Measurements from ENCODE around the gene FOSL2.

The FOSL2 gene

DNA sequence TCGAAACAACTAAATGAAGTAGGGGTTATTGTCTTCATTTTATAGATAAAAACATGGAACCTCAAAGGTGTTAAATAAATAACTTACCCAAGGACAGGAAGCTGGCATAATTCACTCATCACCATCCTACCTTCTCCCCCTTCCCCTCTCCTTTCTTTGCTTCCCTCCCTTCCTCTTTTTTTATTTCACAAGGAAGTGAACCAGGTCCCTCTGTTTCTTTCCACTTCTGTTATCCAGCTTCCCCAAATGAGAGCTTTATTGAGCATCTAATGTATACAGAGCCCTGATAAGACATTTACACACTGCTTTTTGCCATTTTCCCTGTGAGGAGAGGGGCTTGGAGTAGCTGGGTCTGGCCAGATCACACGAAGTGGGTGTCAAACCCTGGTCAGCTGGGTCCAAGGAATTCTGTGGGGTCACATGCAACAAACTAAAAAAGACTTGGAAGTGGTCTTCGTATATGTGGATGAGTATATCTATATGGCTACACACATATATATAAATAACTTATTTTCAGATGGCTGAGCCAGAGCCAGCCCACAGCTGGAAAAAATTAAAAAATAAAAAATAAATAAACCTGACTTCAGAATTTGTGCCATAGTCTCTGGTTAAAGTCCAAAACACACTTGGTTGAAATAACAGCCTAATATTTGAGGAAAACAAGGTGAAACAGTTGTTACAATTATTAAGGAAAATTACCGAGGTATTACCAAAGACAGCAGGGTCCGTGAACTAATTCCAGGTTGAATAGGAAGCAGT is 49.3 kb upstream of the FOSL2 start (continued):
- no peak for TF ChIP-seq ZNF549 (tag by site-specific recombination; IDR thresholded peaks at IDR 0.05)

DNA sequence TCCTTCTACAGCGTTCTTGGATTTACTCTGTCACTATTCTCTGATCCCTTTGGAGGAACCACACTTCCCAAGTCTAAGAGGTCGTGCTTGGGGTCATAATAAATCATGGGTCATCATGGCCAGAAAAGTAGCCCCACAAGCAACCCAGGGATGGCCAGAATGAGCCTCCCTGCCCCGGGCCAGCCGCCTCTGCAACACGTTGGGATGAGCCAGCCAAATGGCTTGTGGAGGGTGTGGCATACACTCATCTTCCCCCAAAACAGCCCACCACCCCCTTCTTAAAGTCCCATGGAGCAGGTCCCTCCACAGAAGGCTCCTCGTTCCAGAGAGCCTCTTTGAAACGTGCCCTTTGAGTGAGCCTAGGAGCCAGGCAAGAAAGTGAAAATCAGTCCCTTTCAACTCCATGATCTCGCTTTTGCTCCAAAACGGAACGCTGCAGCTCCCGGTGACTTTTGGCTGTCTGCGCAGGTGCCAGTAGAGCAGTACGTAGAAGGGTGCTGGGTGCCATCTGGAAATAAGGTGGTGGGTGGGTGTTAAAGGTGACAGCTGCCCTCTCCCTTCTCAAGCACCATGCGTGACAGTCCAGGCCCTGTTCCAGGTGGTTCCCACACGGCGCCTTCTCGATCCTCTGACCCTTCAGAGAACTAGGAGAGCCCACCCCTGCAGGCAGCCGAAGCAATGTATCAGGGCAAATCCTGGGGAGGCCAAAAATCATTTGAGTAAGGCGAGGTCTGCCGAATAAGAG is 48.5 kb upstream of the FOSL2 start:
- POLR2A ChIA-PET: no interaction called here
- Histone ChIP-seq H3K4me1 (ENCODE audit: control insufficient read depth, insufficient read depth, low read length) (no peaks in the 10 kb centered on the region), H3K36me3 (ENCODE audit: control insufficient read depth in 2 of 2, insufficient read depth in 1 of 2, low read length in 2 of 2) (no peaks in the 10 kb centered on the region), H3K4me3 (ENCODE audit: low read depth, low read length) (no peak overlapping the region), H3K27ac (ENCODE audit: extremely low read depth, low read depth, low read length) (no peak overlapping the region), H3K9me3 (ENCODE audit: control insufficient read depth, insufficient read depth, low read depth, low read length) (no peaks in the 10 kb centered on the region)
- CTCF ChIA-PET: no interaction called here
- TF ChIP-seq ZNF19 (tag by site-specific recombination; IDR thresholded peaks at IDR 0.05; ENCODE audit: low read depth): no peak
- no peak for TF ChIP-seq ZNF174 (tag by site-specific recombination; IDR thresholded peaks at IDR 0.05)
- TF ChIP-seq ZNF394 (tag by site-specific recombination; IDR thresholded peaks at IDR 0.05; ENCODE audit: borderline replicate concordance): no peak
- TF ChIP-seq ZNF133 (tag by site-specific recombination; IDR thresholded peaks at IDR 0.05): no peak
- TF ChIP-seq, protein P1, sequence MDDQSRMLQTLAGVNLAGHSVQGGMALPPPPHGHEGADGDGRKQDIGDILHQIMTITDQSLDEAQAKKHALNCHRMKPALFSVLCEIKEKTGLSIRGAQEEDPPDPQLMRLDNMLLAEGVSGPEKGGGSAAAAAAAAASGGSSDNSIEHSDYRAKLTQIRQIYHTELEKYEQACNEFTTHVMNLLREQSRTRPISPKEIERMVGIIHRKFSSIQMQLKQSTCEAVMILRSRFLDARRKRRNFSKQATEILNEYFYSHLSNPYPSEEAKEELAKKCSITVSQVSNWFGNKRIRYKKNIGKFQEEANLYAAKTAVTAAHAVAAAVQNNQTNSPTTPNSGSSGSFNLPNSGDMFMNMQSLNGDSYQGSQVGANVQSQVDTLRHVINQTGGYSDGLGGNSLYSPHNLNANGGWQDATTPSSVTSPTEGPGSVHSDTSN (CRISPR knock-in tag; IDR thresholded peaks at IDR 0.05): no peak
- TF ChIP-seq ZNF24 (tag by site-specific recombination; IDR thresholded peaks at IDR 0.05): no peak
- TF ChIP-seq, protein P2, sequence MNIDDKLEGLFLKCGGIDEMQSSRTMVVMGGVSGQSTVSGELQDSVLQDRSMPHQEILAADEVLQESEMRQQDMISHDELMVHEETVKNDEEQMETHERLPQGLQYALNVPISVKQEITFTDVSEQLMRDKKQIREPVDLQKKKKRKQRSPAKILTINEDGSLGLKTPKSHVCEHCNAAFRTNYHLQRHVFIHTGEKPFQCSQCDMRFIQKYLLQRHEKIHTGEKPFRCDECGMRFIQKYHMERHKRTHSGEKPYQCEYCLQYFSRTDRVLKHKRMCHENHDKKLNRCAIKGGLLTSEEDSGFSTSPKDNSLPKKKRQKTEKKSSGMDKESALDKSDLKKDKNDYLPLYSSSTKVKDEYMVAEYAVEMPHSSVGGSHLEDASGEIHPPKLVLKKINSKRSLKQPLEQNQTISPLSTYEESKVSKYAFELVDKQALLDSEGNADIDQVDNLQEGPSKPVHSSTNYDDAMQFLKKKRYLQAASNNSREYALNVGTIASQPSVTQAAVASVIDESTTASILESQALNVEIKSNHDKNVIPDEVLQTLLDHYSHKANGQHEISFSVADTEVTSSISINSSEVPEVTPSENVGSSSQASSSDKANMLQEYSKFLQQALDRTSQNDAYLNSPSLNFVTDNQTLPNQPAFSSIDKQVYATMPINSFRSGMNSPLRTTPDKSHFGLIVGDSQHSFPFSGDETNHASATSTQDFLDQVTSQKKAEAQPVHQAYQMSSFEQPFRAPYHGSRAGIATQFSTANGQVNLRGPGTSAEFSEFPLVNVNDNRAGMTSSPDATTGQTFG (tag by site-specific recombination; IDR thresholded peaks at IDR 0.05; ENCODE audit: borderline replicate concordance): no peak
- TF ChIP-seq, protein P3, sequence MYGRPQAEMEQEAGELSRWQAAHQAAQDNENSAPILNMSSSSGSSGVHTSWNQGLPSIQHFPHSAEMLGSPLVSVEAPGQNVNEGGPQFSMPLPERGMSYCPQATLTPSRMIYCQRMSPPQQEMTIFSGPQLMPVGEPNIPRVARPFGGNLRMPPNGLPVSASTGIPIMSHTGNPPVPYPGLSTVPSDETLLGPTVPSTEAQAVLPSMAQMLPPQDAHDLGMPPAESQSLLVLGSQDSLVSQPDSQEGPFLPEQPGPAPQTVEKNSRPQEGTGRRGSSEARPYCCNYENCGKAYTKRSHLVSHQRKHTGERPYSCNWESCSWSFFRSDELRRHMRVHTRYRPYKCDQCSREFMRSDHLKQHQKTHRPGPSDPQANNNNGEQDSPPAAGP (tag by site-specific recombination; IDR thresholded peaks at IDR 0.05): no peak
- no peak for TF ChIP-seq YY1 (tag by site-specific recombination; IDR thresholded peaks at IDR 0.05)
- TF ChIP-seq, protein P4, sequence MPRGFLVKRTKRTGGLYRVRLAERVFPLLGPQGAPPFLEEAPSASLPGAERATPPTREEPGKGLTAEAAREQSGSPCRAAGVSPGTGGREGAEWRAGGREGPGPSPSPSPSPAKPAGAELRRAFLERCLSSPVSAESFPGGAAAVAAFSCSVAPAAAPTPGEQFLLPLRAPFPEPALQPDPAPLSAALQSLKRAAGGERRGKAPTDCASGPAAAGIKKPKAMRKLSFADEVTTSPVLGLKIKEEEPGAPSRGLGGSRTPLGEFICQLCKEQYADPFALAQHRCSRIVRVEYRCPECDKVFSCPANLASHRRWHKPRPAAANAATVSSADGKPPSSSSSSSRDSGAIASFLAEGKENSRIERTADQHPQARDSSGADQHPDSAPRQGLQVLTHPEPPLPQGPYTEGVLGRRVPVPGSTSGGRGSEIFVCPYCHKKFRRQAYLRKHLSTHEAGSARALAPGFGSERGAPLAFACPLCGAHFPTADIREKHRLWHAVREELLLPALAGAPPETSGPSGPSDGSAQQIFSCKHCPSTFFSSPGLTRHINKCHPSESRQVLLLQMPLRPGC (tag by site-specific recombination; IDR thresholded peaks at IDR 0.05): no peak
- TF ChIP-seq ZNF664 (tag by site-specific recombination; IDR thresholded peaks at IDR 0.05): no peak
- no peak for TF ChIP-seq TRIM28 (IDR thresholded peaks at IDR 0.05; ENCODE audit: borderline replicate concordance, low read length)

DNA sequence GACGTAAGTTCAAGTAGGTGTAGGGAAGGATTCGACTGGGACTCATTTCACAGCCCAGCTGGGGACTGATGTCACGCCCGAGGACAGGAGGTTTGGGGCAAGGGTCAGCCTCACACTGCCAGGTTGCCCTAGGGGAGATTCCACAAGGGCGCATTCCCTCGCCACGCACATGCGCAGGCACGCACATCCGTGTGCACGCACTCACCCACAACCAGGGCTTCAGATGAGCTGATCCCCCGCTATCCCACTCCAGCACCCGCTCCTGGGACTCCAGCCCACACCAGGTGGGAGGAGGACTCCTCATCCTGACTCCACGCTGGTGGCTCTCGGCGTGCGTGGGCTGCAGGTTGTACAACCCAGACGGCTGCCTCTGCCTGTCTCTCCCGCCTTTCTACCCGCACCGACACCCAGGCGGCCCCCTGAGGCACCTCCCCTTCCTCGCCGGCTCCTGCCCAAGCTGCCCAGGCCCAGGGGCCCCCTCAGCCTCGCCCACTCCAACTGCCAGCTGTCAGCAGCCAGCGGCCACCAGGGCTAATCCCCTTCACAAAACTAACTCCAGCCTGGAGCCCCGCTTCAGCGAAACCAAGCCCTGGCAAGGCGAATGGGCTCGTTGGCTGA is 47.8 kb upstream of the FOSL2 start:
- Histone ChIP-seq H3K4me3 (ENCODE audit: low read depth, low read length) (no peak overlapping the region), H3K9me3 (ENCODE audit: control insufficient read depth, insufficient read depth, low read depth, low read length) (no peaks in the 10 kb centered on the region), H3K36me3 (ENCODE audit: control insufficient read depth in 2 of 2, insufficient read depth in 1 of 2, low read length in 2 of 2) (no peaks in the 10 kb centered on the region), H3K27ac (ENCODE audit: extremely low read depth, low read depth, low read length) (no peak overlapping the region), H3K4me1 (ENCODE audit: control insufficient read depth, insufficient read depth, low read length) (no peaks in the 10 kb centered on the region)
- CTCF ChIA-PET: no interaction called here
- POLR2A ChIA-PET: no interaction called here
- no peak for TF ChIP-seq ZNF324 (tag by site-specific recombination; IDR thresholded peaks at IDR 0.05)
- TF ChIP-seq, protein P5, sequence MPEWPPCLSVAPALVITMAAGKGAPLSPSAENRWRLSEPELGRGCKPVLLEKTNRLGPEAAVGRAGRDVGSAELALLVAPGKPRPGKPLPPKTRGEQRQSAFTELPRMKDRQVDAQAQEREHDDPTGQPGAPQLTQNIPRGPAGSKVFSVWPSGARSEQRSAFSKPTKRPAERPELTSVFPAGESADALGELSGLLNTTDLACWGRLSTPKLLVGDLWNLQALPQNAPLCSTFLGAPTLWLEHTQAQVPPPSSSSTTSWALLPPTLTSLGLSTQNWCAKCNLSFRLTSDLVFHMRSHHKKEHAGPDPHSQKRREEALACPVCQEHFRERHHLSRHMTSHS (tag by site-specific recombination; IDR thresholded peaks at IDR 0.05): no peak
- no peak for TF ChIP-seq ZNF624 (tag by site-specific recombination; IDR thresholded peaks at IDR 0.05)
- TF ChIP-seq EGR2 (tag by site-specific recombination; IDR thresholded peaks at IDR 0.05; ENCODE audit: low read depth): peak; percentile 78
- TF ChIP-seq, protein P6, sequence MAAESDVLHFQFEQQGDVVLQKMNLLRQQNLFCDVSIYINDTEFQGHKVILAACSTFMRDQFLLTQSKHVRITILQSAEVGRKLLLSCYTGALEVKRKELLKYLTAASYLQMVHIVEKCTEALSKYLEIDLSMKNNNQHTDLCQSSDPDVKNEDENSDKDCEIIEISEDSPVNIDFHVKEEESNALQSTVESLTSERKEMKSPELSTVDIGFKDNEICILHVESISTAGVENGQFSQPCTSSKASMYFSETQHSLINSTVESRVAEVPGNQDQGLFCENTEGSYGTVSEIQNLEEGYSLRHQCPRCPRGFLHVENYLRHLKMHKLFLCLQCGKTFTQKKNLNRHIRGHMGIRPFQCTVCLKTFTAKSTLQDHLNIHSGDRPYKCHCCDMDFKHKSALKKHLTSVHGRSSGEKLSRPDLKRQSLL (tag by site-specific recombination; IDR thresholded peaks at IDR 0.05): no peak
- TF ChIP-seq ZNF549 (tag by site-specific recombination; IDR thresholded peaks at IDR 0.05): no peak
- TF ChIP-seq GLIS1 (tag by site-specific recombination; IDR thresholded peaks at IDR 0.05): no peak
- peak; percentile 79 for TF ChIP-seq ZFHX2 (tag by site-specific recombination; conservative IDR thresholded peaks at IDR 0.05)

Measured in HEK293 (cell line).